Stimulated activated CD4-positive, alpha-beta T cell treated with anti-CD3 and anti-CD28 coated beads, TNF-alpha, amount 100 ng/mL, for 1 hour (primary cell): ENCODE results near the gene TMEM191C.
"Not testable (repeated sequence)": the region's sequence is repeated elsewhere in the genome, so short reads cannot be mapped to it uniquely, and the experiment has no call there.

ENCODE experiments used
- DNase-seq, 3 donors: peaks; one replicate each; pipeline ENCODE4 v3.0.0-alpha.2; 2020; ENCODE audit warnings: low read depth in 3 of 3, low spot score in 1 of 3

Gene TMEM191C

DNA sequence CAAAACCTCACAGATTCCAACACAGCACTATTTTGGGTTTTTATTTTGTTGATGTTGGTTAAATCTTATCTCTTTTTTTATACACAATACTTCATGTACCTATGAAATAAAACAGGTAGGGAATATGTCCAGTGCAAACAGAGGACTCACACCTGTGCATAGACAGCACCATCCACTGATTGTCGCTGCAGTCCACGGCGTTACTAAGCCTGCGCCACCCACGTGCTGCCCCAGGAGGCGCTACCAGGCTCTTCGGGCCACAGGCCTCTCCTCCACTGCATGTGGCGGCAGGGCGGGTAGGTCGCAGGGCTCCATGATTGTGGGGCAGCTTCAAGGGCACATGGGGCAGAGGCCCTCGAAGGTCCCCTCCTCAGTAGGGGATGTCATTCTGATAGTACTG, 5.8 kb downstream of the TMEM191C start:
- DNase-seq, result not testable (repeated sequence)

- not testable (repeated sequence) for DNase-seq
Measured at GRCh38 chr22:21473664-21474063, 6.5 kb downstream of the TMEM191C start.

DNA sequence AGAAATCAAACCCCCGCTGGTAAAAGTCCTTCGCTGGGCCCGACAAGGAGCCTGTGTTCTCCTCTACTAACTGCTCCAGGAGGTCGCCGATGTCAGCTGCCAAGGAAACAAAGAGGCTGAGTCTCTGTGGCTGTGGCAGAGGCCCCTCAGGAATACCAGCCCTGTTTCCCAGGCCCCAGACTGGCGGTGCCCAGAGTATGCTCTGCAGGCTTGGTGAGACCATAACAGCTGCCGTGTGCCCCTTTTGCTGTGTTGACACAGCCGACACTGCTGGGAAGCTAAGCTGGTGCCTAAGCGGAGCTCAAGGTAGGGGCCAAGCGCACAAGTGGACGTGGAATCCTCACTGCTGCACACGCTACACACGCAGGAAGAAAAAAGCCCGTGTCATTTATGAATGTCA, 16.9 kb downstream of the TMEM191C start:
- not testable (repeated sequence) for DNase-seq

- not testable (repeated sequence) for DNase-seq
Measured at GRCh38 chr22:21487723-21488122, 20.5 kb downstream of the TMEM191C start.

GRCh38 chr22:21489149-21489680, 22.0 kb downstream of the TMEM191C start:
- DNase-seq, result not testable (repeated sequence)

DNA sequence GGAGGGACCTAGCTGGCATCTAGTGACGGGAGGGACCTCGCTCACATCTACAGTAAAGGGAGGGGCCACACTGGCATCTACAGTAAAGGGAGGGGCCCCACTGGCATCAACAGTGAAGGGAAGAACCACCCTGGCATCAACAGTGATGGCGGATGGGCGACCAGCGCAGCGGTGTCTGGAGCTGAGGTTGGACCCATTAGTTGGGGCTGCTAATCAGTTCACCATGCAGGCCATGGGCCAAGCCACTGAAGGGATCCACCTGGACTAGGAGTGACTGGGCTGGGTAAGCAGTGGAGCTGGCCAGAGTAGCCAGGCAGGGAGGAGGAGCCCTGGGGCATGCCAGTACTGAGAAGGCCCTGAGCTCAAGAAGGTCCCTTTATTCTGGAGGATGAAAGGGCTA, 23.4 kb downstream of the TMEM191C start:
- not testable (repeated sequence) for DNase-seq

DNA sequence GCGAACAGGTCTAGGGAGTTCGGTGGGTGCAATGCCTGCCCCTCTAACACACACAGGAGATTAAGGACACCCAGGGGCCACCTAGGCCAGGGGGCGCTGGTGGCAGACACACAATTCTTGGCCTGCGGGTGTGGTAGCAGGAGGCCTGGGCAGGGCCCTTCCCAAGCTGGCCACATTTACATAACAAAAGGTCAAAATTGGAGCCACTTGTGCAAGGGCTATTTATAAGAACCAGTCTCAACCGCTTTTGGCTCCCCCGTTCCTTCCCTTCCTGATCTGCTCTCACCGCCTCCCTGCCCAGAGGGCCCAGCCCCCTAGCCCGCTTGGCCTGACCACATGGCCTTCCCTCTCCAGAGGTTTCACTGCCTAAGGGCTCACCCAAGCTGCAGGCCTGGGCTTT, 25.1 kb downstream of the TMEM191C start:
- DNase-seq, result not testable (repeated sequence)

DNA sequence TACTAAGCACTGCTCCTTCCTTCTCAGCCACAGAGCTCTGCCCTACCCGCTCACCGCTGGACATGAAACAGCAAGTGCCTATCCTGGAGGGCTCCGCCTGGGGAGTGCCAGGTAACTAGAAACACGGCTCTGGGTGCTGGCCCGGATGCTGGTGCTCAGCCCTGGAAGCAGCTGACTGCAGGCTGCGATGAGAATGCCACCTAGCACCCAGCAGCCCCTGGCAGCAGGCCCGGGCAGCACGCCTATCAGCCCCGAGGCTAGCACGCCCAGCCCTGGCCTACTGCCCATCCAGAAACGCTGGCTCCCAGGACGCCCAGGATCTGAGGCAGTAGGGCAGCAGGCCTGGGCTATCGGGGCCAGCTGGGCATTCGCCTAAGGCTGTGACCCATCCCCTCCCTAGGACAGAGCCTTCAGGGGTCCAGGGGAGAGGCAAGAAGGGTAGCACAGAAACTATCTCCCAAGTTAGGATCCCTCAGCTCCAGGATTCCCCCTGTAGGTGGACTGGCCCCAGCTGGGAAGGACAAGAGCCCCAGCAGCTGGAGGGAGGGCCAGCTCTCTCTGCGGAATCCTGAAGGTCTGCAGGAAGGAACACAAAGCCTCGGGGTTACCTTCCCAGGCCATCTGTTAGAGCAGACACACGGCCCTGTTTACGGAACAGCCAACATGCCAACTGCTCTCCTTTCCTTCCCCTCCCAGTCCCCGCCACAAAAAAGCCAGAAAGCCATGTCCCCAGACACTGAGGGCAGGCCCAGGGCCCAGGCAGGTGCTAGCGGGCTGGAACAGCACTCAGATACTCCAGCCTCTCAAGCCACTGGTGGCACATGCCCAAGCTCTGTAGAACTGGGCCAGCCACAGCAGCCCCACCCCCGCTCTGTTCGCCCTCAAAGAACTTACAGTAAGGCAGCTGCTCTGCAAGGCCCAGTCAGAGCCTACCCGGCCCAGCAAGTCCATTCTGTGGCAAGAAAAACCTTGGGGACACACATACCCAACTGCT, 26.9 kb downstream of the TMEM191C start:
- not testable (repeated sequence) for DNase-seq

GRCh38 chr22:21497984-21498383, 30.8 kb downstream of the TMEM191C start:
- DNase-seq, result not testable (repeated sequence)

DNA sequence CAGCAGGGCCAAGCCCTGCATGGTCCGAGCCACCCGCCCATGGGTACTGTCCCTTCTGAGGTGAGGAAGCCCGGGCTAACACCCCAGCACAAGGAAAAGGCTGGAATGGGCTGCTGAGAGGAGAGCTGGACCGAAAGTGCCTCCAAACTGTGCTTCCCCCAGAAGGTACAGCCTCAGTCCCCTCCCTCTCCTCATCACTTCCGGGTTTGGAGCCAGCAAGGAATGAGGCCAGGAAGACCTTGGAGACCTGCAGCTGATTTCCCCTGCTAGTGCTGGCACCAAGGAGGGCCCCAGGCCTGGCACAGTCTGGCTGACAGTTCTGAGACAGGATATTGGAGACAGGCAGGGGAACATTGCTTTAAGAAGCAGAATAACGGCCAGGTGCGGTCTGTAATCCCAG, 31.3 kb downstream of the TMEM191C start:
- DNase-seq, result not testable (repeated sequence)

DNA sequence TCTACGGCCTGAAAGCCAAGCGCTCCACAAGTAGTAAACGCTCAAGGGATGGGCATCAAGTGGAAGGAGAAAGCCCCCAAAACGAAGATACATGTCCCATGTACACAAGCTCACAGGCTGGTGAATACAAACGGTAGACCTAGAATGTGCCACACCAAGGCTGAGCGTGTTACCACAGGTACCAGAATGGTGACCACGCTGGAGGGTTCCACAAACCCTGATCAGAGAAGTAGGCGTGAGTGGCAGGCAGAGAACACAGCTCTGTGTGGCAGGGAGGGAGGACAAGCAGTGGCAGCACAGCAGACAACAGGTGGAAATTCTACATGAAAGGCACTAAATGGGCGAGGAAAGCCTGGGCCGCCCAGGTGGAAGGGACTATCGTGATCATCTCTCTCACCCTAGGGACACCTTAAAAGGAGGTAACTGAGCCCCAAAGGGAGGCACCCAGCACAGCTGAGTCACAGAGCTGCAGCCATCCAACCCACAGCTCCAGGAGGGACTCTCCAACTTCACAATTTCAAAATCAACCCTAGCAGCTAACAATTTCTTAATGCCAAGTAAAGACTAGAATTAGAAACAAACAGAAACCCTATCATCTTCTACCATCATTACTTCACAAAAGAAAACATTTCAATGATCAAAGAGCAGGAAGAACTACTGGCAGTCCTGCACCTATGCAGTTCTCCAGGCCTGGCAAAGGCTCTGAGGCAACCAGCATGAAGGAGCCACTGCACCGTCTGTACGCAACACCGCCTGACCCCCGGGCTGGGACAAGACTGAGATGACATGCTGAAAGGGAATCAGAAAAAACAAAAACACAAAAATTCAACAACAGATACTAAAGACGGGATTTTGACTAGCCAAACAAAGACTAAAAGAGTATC, 32.7 kb downstream of the TMEM191C start:
- DNase-seq, result not testable (repeated sequence)

GRCh38 chr22:21510397-21510796, 43.2 kb downstream of the TMEM191C start:
- not testable (repeated sequence) for DNase-seq

- not testable (repeated sequence) for DNase-seq
Measured at GRCh38 chr22:21512022-21512421, 44.8 kb downstream of the TMEM191C start.

DNA sequence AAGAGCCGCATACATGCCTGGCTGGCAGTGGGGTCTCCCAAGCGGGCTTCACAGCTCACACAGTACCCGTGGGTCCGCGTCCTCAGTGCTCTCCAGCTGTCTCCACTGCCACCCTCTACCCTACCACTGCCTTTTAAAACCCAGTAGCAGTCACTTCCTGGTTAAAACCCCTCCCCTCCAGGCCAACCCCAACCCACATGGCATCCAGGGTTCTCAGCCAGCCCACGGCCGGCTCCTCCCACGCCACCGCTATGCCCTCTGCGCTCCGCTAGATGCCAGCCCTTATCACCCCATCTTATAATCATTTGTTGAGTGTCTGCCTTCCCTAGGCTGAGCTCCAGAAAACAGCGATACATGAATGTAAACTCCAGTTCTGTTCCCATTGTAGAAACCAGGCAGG, 46.9 kb downstream of the TMEM191C start:
- DNase-seq, result not testable (repeated sequence)

DNA sequence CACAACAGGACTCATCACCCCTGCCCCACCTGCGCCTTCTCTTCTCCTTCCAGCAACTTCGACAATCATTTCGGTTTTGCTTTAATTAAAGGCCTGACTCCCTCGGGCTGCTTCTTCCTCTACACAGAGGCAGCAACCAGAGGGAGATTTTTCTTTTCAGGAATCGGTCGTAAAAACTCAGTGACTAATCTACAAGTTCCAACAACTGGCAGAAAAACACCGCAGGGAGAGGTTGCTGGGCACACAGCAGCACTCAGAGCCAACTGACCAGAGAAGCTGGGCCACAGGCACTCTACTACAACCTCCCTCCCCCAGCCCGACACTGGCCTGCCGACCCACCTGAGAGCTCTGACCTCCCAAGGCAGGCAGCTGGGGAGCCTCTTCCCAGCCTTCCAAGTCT, 48.0 kb downstream of the TMEM191C start:
- not testable (repeated sequence) for DNase-seq

DNA sequence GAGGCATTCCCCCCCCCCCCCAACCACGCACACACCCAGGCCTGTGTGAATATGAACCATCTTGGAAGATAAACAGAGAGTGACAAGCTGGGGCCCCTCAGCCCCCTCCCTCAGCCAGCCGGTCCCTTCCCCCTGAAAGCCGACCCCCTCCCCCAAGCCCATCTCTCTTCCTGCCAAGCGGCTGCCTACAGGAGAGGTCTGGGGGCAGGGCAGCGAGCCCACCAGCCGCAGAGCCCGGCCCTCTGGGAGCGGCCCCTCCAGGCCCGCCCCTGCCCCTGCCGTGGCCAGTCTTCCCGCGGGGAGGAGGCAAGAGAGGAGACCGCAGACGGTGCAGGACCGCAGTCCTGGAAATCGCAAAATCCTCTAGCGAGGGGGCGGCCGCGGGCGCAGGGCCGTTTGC, 49.3 kb downstream of the TMEM191C start:
- DNase-seq, result not testable (repeated sequence)

DNA sequence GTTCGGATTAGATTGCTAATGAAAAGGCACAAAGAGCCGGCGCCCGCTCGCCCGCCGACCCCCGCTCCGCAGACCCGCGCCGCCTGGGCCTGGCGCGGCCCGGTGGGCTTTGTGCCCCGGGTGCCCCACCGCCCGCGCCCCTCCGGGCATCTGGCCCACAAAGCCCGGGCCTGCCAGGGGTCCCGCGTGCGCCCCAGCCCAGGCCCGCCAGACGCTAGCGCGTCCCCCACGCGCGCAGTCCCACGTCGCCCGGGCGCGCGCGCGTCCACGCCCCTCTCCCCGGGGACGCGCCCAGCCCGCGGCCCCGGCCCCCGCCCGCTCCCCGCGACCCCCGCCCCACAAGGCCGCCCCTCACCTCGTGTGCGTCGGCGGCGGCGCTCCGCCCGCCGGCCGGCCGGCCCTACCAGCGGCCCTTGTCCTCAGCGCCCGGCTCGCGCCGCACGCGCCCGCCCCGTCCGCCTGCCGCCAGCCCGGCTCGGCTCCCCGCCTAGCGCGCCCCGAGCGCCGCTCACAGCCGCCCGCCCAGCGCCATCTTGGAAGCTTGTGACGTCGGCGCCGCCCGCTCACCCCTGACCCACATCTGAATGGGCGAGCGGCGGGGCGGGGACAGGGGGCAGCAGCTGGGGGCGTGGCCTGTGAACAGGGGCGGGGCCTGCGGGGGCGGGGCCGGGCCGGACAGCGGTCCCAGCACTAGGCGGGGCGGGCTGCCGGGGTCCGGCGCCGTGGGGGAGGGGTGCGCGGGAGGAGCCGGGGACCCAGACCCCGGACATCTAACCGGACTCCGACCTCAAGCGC, 50.0 kb downstream of the TMEM191C start:
- DNase-seq, result peak in 1 of 3 donors; percentile 38
